Central memory CD4-positive, alpha-beta T cell (primary cell): ENCODE data around the gene WNT1.
A peak's percentile ranks its signal among the peaks of the same experiment; 100 is the strongest.

Experiments used
- DNase-seq: peaks from one replicate; pipeline ENCODE4 v3.0.0; 2022

WNT1 gene

GRCh38 chr12:48981757-48982157 is 3.6 kb downstream of the WNT1 start:
- DNase-seq: no peak

- no peak for DNase-seq
Measured at GRCh38 chr12:48982397-48983080, 4.4 kb downstream of the WNT1 start.

- no peak for DNase-seq
Measured at GRCh38 chr12:48985475-48985897, 7.4 kb downstream of the WNT1 start.

GRCh38 chr12:48985901-48986300 is 7.8 kb downstream of the WNT1 start:
- DNase-seq: no peak

GRCh38 chr12:48986720-48987291 is 8.7 kb downstream of the WNT1 start:
- no peak for DNase-seq

GRCh38 chr12:48988030-48988649 is 10.0 kb downstream of the WNT1 start:
- DNase-seq: peak; percentile 60

- no peak for DNase-seq
Measured at GRCh38 chr12:48990552-48990951, 12.4 kb downstream of the WNT1 start.

GRCh38 chr12:48991247-48992050 is 13.3 kb downstream of the WNT1 start:
- no peak for DNase-seq

GRCh38 chr12:48993787-48994186 is 15.7 kb downstream of the WNT1 start:
- DNase-seq: no peak

GRCh38 chr12:48994224-48995085 is 16.3 kb downstream of the WNT1 start:
- DNase-seq: no peak

- DNase-seq: no peak
Measured at GRCh38 chr12:48995086-48995879, 17.2 kb downstream of the WNT1 start.

- DNase-seq: peak; percentile 59
Measured at GRCh38 chr12:48996794-48997718, 18.9 kb downstream of the WNT1 start.

GRCh38 chr12:48997719-48998496 is 19.8 kb downstream of the WNT1 start:
- DNase-seq: no peak

- no peak for DNase-seq
Measured at GRCh38 chr12:48998497-48999353, 20.6 kb downstream of the WNT1 start.

- DNase-seq: peak; percentile 36
Measured at GRCh38 chr12:48999371-49000131, 21.4 kb downstream of the WNT1 start, which contains the start of gene DDN. Gene DDN (minus strand): TSS chr12:48999375. CDS start chr12:48999287, 88 bp downstream.

GRCh38 chr12:49000346-49000745 is 22.2 kb downstream of the WNT1 start:
- no peak for DNase-seq

- no peak for DNase-seq
Measured at GRCh38 chr12:49008943-49009342, 30.8 kb downstream of the WNT1 start.
